ENCODE measurements around the gene MAGI1. TPM values are rescaled to one million over a fixed set of nuclear protein-coding genes. Genes with fewer than 3 reads are reported as not detected.

MAGI1 gene
- total RNA-seq, 1 donor from 2014 or later, result 45.8 TPM

GRCh38 chr3:65343736-65344135 lies 695.0 kb downstream of the MAGI1 start:
- Histone ChIP-seq H3K4me3 (no peak overlapping the region), H3K27ac (no peak overlapping the region), H3K4me1 (no peaks in the 10 kb centered on the region), H3K36me3 (no peaks in the 10 kb centered on the region), H3K27me3 (no peaks in the 10 kb centered on the region), H3K9me3 (no peaks in the 10 kb centered on the region)
- DNase-seq (no peak), ATAC-seq (no peak)
- intact Hi-C loops (cut with DNase I), result no loop called here
- TF ChIP-seq, protein P1, sequence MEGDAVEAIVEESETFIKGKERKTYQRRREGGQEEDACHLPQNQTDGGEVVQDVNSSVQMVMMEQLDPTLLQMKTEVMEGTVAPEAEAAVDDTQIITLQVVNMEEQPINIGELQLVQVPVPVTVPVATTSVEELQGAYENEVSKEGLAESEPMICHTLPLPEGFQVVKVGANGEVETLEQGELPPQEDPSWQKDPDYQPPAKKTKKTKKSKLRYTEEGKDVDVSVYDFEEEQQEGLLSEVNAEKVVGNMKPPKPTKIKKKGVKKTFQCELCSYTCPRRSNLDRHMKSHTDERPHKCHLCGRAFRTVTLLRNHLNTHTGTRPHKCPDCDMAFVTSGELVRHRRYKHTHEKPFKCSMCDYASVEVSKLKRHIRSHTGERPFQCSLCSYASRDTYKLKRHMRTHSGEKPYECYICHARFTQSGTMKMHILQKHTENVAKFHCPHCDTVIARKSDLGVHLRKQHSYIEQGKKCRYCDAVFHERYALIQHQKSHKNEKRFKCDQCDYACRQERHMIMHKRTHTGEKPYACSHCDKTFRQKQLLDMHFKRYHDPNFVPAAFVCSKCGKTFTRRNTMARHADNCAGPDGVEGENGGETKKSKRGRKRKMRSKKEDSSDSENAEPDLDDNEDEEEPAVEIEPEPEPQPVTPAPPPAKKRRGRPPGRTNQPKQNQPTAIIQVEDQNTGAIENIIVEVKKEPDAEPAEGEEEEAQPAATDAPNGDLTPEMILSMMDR (IDR thresholded peaks at IDR 0.05), result no peak

GRCh38 chr3:65343026-65343425 lies 695.7 kb downstream of the MAGI1 start:
- intact Hi-C loops (cut with DNase I), result no loop called here
- Histone ChIP-seq H3K4me3 (no peak overlapping the region), H3K36me3 (no peaks in the 10 kb centered on the region), H3K4me1 (no peaks in the 10 kb centered on the region), H3K9me3 (no peaks in the 10 kb centered on the region), H3K27me3 (no peaks in the 10 kb centered on the region), H3K27ac (no peak overlapping the region)
- DNase-seq, result no peak
- TF ChIP-seq, protein P1 (IDR thresholded peaks at IDR 0.05), result no peak
- no peak for ATAC-seq

DNA sequence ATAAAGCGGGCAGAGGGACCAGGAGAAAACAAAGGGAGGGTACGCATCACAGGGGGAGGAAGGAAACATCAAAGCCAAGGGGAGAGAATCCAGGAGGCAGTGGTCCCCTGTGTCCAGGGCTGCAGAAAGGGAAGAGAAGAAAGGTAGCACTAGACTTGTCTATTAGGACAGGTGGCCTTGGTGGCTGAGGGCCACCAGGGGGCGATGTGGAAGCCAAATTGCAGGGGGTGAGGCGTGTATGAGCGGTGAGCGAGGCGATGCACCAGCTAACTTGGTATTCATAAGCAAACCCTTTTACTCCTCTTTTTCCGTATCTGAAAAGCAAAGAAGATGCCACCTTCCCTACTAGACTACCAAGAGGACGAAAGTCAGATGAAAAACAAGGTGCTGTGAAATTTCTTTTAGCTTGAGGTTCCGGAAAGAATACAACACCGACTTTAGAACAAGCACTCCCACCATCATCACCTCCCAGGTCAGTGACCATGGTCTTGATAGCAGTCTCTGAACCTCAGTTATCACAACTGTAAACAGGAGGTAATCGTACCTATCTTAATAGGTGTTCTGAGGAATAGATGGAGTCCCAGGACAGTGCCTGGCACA lies 696.5 kb downstream of the MAGI1 start:
- no peaks in the 10 kb centered on the region for H3K4me1 ChIP-seq
- TF ChIP-seq, protein P1 (IDR thresholded peaks at IDR 0.05), result peak; percentile 64
- intact Hi-C loops (cut with DNase I), result no loop called here
- H3K27me3 ChIP-seq, result no peaks in the 10 kb centered on the region
- DNase-seq (peak; percentile 67), ATAC-seq (peak; percentile 62)
- H3K4me3 ChIP-seq, result no peak overlapping the region
- H3K36me3 ChIP-seq, result no peaks in the 10 kb centered on the region
- no peak overlapping the region for H3K27ac ChIP-seq
- no peaks in the 10 kb centered on the region for H3K9me3 ChIP-seq

DNA sequence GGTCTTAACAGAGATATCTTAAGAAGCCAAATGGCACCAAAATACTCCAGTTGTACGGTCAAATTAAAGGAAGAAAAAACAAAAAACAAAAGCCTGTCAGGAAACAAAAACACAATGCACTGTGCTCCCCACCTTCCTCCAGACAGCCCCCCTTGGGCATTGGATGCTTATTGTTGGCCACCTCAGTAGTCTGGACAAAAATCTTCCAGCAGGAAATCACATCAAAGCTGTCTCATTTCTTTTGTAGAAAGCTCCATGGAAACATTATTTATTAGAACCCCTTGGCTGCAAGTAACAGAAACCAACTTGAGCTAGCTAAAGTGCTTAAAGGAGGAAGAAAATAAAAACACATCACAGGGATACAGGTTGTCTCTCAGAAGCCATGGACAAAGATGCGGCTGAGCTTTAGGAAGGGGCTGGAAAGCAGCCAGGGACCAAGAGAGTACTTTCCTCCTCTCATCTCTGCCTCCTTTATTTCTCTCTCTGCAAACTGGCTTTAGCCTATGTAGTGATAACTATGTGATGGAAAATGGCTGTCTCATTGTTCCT lies 699.5 kb downstream of the MAGI1 start:
- DNase-seq, result no peak
- Histone ChIP-seq H3K9me3 (no peaks in the 10 kb centered on the region), H3K27me3 (no peaks in the 10 kb centered on the region), H3K4me3 (no peak overlapping the region), H3K4me1 (no peaks in the 10 kb centered on the region), H3K36me3 (no peaks in the 10 kb centered on the region), H3K27ac (no peak overlapping the region)
- ATAC-seq, result no peak
- TF ChIP-seq, protein P1 (IDR thresholded peaks at IDR 0.05), result no peak
- intact Hi-C loops (cut with DNase I), result no loop called here

DNA sequence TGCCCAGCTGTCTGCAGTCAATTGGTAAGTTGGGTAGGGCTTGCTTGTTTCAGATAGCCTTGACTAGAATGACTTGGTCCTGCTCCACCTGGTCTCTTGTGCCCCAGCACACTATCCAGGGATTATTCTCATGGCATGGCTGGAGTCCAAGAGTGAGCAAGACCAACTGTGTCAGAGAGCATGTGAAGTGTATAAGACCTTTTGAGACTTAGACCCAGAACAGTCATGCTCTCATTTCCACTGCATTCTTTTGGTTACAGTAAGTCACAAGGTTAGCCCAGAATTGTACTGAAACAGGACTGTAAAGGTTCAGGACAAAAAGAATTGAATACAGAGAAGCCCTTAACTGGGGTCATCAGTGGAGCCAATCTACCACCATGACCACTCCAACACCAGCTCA lies 700.1 kb downstream of the MAGI1 start:
- DNase-seq (no peak), ATAC-seq (no peak)
- Histone ChIP-seq H3K27me3 (no peaks in the 10 kb centered on the region), H3K4me3 (no peak overlapping the region), H3K4me1 (peaks cover 4% of the 10 kb centered on the region), H3K36me3 (no peaks in the 10 kb centered on the region), H3K27ac (no peak overlapping the region), H3K9me3 (no peaks in the 10 kb centered on the region)
- TF ChIP-seq, protein P1 (IDR thresholded peaks at IDR 0.05), result no peak
- intact Hi-C loops (cut with DNase I), result no loop called here
